Measurements from ENCODE around the gene ZNF316.
"Not testable (repeated sequence)": the region's sequence is repeated elsewhere in the genome, so short reads cannot be mapped to it uniquely, and the experiment has no call there.

The ZNF316 gene

DNA sequence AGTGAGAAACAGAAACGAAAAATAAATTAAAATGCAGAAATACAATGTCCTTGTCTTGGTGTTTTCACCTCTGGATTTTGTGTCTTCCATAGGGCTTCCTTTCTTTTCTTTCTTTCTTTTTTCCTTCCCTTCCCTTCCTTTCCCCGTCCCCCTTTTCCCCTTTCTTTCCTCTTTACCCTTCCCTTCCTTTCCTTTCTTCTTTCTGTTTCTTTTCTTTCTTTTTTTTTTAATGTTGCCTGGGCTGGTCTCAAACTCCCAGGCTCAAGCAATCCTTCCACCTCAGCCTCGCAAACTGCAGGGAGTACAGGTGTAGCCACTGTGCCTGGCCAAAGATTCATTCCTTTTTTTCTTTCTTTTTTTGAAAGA is 12.9 kb upstream of the ZNF316 start:
- peak overlapping the region; percentile 29 for H3K27ac Mint-ChIP-seq
- H3K9me3 Mint-ChIP-seq: no peaks in the 10 kb centered on the region
- TF ChIP-seq, protein P1, sequence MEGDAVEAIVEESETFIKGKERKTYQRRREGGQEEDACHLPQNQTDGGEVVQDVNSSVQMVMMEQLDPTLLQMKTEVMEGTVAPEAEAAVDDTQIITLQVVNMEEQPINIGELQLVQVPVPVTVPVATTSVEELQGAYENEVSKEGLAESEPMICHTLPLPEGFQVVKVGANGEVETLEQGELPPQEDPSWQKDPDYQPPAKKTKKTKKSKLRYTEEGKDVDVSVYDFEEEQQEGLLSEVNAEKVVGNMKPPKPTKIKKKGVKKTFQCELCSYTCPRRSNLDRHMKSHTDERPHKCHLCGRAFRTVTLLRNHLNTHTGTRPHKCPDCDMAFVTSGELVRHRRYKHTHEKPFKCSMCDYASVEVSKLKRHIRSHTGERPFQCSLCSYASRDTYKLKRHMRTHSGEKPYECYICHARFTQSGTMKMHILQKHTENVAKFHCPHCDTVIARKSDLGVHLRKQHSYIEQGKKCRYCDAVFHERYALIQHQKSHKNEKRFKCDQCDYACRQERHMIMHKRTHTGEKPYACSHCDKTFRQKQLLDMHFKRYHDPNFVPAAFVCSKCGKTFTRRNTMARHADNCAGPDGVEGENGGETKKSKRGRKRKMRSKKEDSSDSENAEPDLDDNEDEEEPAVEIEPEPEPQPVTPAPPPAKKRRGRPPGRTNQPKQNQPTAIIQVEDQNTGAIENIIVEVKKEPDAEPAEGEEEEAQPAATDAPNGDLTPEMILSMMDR (IDR thresholded peaks at IDR 0.05): no peak
- H3K36me3 Mint-ChIP-seq (ENCODE audit: low read depth): peaks cover 15% of the 10 kb centered on the region
- H3K4me1 Mint-ChIP-seq: peaks cover 6% of the 10 kb centered on the region
- no peak overlapping the region for H3K4me3 Mint-ChIP-seq
- DNase-seq: no peak
- H3K27me3 Mint-ChIP-seq (ENCODE audit: low read depth, poor library complexity): no peaks in the 10 kb centered on the region

DNA sequence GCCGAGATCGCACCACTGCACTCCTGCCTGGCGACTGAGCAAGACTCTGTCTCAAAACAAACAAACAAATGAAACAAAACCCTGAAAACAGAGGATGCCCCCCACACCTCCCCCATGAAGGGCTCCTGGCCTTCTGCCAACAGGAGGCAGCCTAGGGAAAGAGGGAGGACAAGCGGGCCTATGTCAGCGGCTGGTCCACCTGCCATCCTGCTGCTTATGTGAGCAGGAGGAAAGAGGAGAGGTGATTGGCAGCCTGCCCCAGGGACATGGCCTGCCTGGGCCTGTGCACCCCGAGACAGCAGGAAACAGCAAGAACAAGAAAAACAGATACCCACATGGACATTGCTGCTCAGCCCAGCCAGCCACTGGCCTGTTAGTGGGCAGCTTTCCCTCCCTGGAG is 9.1 kb upstream of the ZNF316 start:
- no peak for DNase-seq
- Mint-ChIP-seq H3K4me3 (no peak overlapping the region), H3K27me3 (ENCODE audit: low read depth, poor library complexity) (no peaks in the 10 kb centered on the region), H3K4me1 (peaks cover 18% of the 10 kb centered on the region), H3K36me3 (ENCODE audit: low read depth) (peaks cover 3% of the 10 kb centered on the region), H3K27ac (no peak overlapping the region), H3K9me3 (no peaks in the 10 kb centered on the region)
- TF ChIP-seq, protein P1 (IDR thresholded peaks at IDR 0.05): no peak

DNA sequence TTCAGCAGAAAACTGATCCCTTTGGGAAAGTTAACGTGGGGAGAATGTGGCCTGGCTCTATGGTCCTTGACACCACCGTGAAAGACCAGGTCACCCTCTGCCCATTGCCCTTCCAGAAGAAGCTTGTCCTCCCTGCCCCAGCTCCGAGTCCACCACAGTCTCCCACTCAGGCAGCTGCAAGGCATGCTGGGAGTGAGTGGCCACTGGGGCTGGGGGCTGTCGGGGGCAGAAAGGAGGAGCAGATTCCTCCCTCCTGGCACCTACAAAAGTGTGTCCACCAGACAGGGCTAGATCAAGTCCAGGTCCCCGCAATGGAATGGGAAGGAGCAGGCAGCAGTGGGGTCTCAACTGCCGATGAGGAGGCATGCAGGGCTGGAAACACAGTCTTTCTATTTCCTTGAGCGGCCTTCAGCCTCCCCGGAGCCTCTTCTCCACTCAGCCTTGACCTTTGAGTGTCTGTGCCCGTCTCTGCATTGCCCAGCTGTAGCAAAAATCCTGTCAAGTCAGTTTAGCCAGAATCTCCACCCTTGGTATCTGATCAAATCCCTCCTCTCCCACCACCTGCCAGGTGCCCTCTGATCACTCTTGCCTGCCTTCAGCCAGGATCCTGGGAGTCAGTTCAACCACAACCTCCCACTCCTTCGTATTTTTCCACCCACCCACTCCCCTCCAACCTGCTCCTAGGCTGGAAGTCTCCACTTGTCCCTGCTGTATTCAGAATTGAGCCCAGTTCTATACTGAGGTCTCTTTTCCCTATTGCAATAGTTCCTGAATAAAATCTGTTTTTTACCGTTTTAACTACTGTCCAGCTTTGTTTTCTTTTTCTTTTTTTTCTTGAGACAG is 6.9 kb upstream of the ZNF316 start:
- TF ChIP-seq, protein P1 (IDR thresholded peaks at IDR 0.05): no peak
- Mint-ChIP-seq H3K4me3 (no peak overlapping the region), H3K27ac (peak overlapping the region; percentile 64), H3K9me3 (no peaks in the 10 kb centered on the region), H3K36me3 (ENCODE audit: low read depth) (no peaks in the 10 kb centered on the region), H3K4me1 (peaks cover 21% of the 10 kb centered on the region), H3K27me3 (ENCODE audit: low read depth, poor library complexity) (peaks cover 6% of the 10 kb centered on the region)
- DNase-seq: no peak

DNA sequence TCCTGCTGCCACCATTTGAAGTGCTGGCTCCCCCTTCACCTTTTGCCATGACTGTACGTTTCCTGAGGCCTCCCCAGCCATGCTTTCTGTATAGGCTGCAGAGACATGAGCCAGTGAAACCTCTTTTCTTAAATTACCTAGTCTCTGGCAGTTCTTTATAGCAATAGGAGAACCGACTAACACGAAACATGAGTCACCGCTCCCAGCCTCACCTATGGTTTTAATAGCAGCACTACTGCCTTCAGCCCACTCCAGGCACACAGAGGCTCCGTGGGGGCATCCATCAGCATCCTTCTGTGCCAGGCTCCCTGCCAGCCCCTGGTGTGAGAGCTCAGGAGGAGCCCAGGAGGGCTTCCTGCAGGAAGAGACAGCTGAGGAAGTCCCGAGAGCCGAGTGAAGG is 5.5 kb upstream of the ZNF316 start:
- DNase-seq: no peak
- Mint-ChIP-seq H3K9me3 (no peaks in the 10 kb centered on the region), H3K27ac (peak overlapping the region; percentile 55), H3K36me3 (ENCODE audit: low read depth) (no peaks in the 10 kb centered on the region), H3K4me3 (no peak overlapping the region), H3K4me1 (peaks cover 28% of the 10 kb centered on the region), H3K27me3 (ENCODE audit: low read depth, poor library complexity) (peaks cover 6% of the 10 kb centered on the region)
- TF ChIP-seq, protein P1 (IDR thresholded peaks at IDR 0.05): no peak

DNA sequence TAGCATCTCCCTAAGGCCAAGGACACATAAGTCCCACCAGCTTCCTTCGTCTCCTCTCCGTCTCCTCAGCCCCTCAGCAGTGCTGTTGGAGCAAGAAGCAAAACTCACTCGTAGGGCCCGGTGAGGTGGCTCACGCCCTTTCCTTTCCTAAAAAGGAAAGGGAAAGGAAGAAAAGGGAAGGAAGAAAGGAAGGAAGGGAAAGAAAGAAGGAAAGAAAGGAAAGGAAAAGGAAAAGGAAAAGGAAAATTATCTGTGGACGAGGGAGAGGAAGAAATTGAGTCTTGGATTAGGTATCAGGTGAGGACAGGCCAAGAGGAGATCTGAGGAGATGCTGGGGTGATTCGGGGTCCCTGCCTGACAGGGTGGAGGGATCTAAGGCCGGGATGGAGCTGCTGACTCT is 3.1 kb upstream of the ZNF316 start:
- H3K9me3 Mint-ChIP-seq: peaks cover under 1% of the 10 kb centered on the region
- H3K27me3 Mint-ChIP-seq (ENCODE audit: low read depth, poor library complexity): peaks cover 6% of the 10 kb centered on the region
- TF ChIP-seq, protein P1 (IDR thresholded peaks at IDR 0.05): no peak
- H3K4me1 Mint-ChIP-seq: peaks cover 36% of the 10 kb centered on the region
- H3K36me3 Mint-ChIP-seq (ENCODE audit: low read depth): peaks cover 8% of the 10 kb centered on the region
- peak overlapping the region; percentile 6 for H3K4me3 Mint-ChIP-seq
- H3K27ac Mint-ChIP-seq: no peak overlapping the region
- DNase-seq: no peak

DNA sequence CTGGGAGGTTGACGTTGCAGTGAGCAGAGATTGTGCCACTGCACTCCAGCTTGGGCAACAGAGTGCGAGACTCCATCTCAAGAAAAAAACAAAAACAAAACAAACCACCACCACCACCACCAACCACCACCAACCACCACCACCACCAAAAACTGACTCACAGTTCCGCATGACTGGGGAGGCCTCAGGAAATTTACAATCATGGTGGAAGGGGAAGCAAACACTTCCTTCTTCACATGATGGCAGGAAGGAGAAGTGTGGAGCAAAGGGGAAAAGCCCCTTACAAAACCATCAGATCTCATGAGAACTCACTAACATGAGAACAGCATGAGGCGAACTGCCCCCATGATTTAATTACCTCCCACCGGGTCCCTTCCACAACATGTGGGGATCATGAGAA is 2.1 kb upstream of the ZNF316 start:
- H3K27ac Mint-ChIP-seq: not testable (repeated sequence)

More for the DNA sequence above, 2.1 kb upstream of the ZNF316 start:
- not testable (repeated sequence) for H3K27me3 Mint-ChIP-seq (ENCODE audit: low read depth, poor library complexity); H3K9me3 Mint-ChIP-seq; DNase-seq
- H3K36me3 Mint-ChIP-seq (ENCODE audit: low read depth): peaks cover 17% of the 10 kb centered on the region
- peak overlapping the region; percentile 56 for H3K4me3 Mint-ChIP-seq
- H3K4me1 Mint-ChIP-seq: peaks cover 44% of the 10 kb centered on the region

Data from nephron progenitor cell (in vitro differentiated cells).